IMR-90 (cell line): Measurements from ENCODE around the gene HADHA.
"Not testable (repeated sequence)": the region's sequence is repeated elsewhere in the genome, so short reads cannot be mapped to it uniquely, and the experiment has no call there.

ENCODE experiments used
- CEBPB ChIP-seq: IDR thresholded peaks from 2 replicates; pipeline ENCODE4 v1.6.1; 2012; ENCODE audit warnings: low read depth, low read length, improper control_type of control experiment
- MXI1 ChIP-seq: IDR thresholded peaks from 2 replicates; pipeline ENCODE4 v1.6.1; 2012; ENCODE audit warnings: low read depth, mild to moderate bottlenecking, low read length, moderate library complexity, borderline replicate concordance
- RAD21 ChIP-seq: IDR thresholded peaks from 2 replicates; pipeline ENCODE4 v1.6.1; 2012; ENCODE audit warnings: low read length, improper control_type of control experiment
- SMC3 ChIP-seq: fragments of 150-350 bp; IDR thresholded peaks from 2 replicates; pipeline ENCODE4 v1.6.1; 2016; ENCODE audit warnings: low read depth, mild to moderate bottlenecking, antibody characterized with exemption, low read length, moderate library complexity
- TF ChIP-seq, protein P1 (sequence below): conservative IDR thresholded peaks from 2 replicates; pipeline ENCODE4 v1.5.1; 2012; ENCODE audit warnings: mild to moderate bottlenecking, low read depth, low read length, improper control_type of control experiment

DNA sequence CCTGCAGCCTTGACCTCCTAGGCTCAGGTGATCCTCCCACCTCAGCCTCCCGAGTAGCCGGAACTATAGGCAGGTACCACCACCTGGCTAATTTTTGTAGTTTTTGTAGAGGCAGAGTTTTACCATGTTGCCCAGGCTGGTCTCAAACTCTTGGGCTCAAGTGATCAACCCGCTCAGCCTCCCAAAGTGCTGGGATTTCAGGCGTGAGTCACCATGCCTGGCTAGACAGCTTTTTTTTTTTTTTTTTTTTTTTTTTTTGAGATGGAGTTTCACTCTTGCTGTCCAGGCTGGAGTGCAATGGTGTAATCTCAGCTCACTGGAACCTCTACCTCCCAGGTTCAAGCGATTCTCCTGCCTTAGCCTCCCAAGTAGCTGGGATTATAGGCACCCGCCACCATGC lies 77.9 kb downstream of the HADHA start:
- TF ChIP-seq, protein P1, sequence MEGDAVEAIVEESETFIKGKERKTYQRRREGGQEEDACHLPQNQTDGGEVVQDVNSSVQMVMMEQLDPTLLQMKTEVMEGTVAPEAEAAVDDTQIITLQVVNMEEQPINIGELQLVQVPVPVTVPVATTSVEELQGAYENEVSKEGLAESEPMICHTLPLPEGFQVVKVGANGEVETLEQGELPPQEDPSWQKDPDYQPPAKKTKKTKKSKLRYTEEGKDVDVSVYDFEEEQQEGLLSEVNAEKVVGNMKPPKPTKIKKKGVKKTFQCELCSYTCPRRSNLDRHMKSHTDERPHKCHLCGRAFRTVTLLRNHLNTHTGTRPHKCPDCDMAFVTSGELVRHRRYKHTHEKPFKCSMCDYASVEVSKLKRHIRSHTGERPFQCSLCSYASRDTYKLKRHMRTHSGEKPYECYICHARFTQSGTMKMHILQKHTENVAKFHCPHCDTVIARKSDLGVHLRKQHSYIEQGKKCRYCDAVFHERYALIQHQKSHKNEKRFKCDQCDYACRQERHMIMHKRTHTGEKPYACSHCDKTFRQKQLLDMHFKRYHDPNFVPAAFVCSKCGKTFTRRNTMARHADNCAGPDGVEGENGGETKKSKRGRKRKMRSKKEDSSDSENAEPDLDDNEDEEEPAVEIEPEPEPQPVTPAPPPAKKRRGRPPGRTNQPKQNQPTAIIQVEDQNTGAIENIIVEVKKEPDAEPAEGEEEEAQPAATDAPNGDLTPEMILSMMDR: not testable (repeated sequence)
- not testable (repeated sequence) for TF ChIP-seq MXI1, RAD21, SMC3, CEBPB
